Memory B cell (primary cell): ENCODE data around the gene BNIP1.
"Not testable (repeated sequence)": the region's sequence is repeated elsewhere in the genome, so short reads cannot be mapped to it uniquely, and the experiment has no call there.

Experiments used
- ATAC-seq: fragments of 150-1000 bp; cut with Tn5 transposase; 2 replicates; pipeline ENCODE4 v1.10.0; 2021; ENCODE audit warnings: low read depth, mild to moderate bottlenecking, moderate library complexity
- DNase-seq, 2 donors: peaks; one replicate each; pipeline ENCODE4 v3.0.0; 2022; ENCODE audit warnings: low spot score in 2 of 2
- H3K27ac Mint-ChIP-seq: one replicate; pipeline ENCODE4 v1.8.0; 2022; ENCODE audit warnings: mild to moderate bottlenecking, moderate library complexity, mixed read lengths
- H3K27me3 Mint-ChIP-seq: one replicate; pipeline ENCODE4 v1.8.0; 2022; ENCODE audit warnings: mixed read lengths
- H3K36me3 Mint-ChIP-seq: one replicate; pipeline ENCODE4 v1.8.0; 2022; ENCODE audit warnings: mild to moderate bottlenecking, mixed read lengths
- H3K4me1 Mint-ChIP-seq: one replicate; pipeline ENCODE4 v1.8.0; 2022; ENCODE audit warnings: mixed read lengths
- H3K4me3 Mint-ChIP-seq: one replicate; pipeline ENCODE4 v1.8.0; 2022; ENCODE audit warnings: mild to moderate bottlenecking, moderate library complexity, mixed read lengths
- H3K9me3 Mint-ChIP-seq: one replicate; pipeline ENCODE4 v1.8.0; 2022; ENCODE audit warnings: mixed read lengths

Gene BNIP1

GRCh38 chr5:173148354-173148753 lies 4.0 kb downstream of the BNIP1 start:
- no peak overlapping the region for H3K27ac Mint-ChIP-seq
- ATAC-seq (no peak), DNase-seq (no peak)
- H3K9me3 Mint-ChIP-seq, result no peaks in the 10 kb centered on the region
- H3K36me3 Mint-ChIP-seq, result peaks cover 19% of the 10 kb centered on the region
- no peaks in the 10 kb centered on the region for H3K27me3 Mint-ChIP-seq
- H3K4me1 Mint-ChIP-seq, result peaks cover 3% of the 10 kb centered on the region
- H3K4me3 Mint-ChIP-seq, result no peak overlapping the region

- H3K4me1 Mint-ChIP-seq, result no peaks in the 10 kb centered on the region
- peaks cover 26% of the 10 kb centered on the region for H3K36me3 Mint-ChIP-seq
These were observed 8.2 kb downstream of the BNIP1 start for GRCh38 chr5:173152547-173152946.

GRCh38 chr5:173153842-173154241 lies 9.5 kb downstream of the BNIP1 start:
- H3K27ac Mint-ChIP-seq, result no peak overlapping the region
- H3K27me3 Mint-ChIP-seq, result no peaks in the 10 kb centered on the region
- no peaks in the 10 kb centered on the region for H3K9me3 Mint-ChIP-seq
- no peaks in the 10 kb centered on the region for H3K4me1 Mint-ChIP-seq
- H3K36me3 Mint-ChIP-seq, result peaks cover 27% of the 10 kb centered on the region
- H3K4me3 Mint-ChIP-seq, result no peak overlapping the region
- no peak for ATAC-seq
- no peak for DNase-seq

More at GRCh38 chr5:173152547-173152946, 8.2 kb downstream of the BNIP1 start:
- Mint-ChIP-seq H3K27ac (no peak overlapping the region), H3K4me3 (no peak overlapping the region), H3K27me3 (no peaks in the 10 kb centered on the region), H3K9me3 (no peaks in the 10 kb centered on the region)
- no peak for DNase-seq
- ATAC-seq, result no peak

- not testable (repeated sequence) for H3K27me3 Mint-ChIP-seq, H3K9me3 Mint-ChIP-seq, DNase-seq, H3K27ac Mint-ChIP-seq, H3K4me1 Mint-ChIP-seq, ATAC-seq, H3K4me3 Mint-ChIP-seq
- peaks cover 23% of the 10 kb centered on the region for H3K36me3 Mint-ChIP-seq
These were observed 10.3 kb downstream of the BNIP1 start for GRCh38 chr5:173154619-173155018.

GRCh38 chr5:173155912-173156311 lies 11.6 kb downstream of the BNIP1 start:
- Mint-ChIP-seq H3K27ac (no peak overlapping the region), H3K9me3 (no peaks in the 10 kb centered on the region), H3K4me1 (no peaks in the 10 kb centered on the region), H3K27me3 (no peaks in the 10 kb centered on the region), H3K4me3 (no peak overlapping the region), H3K36me3 (peaks cover 23% of the 10 kb centered on the region)
- DNase-seq (no peak), ATAC-seq (no peak)

- H3K9me3 Mint-ChIP-seq, result no peaks in the 10 kb centered on the region
- no peaks in the 10 kb centered on the region for H3K4me1 Mint-ChIP-seq
- peaks cover 27% of the 10 kb centered on the region for H3K36me3 Mint-ChIP-seq
- no peak overlapping the region for H3K4me3 Mint-ChIP-seq
- DNase-seq, result no peak
- H3K27ac Mint-ChIP-seq, result no peak overlapping the region
- H3K27me3 Mint-ChIP-seq, result no peaks in the 10 kb centered on the region
- ATAC-seq, result no peak
These were observed 14.0 kb downstream of the BNIP1 start for GRCh38 chr5:173158366-173158765.

- DNase-seq (no peak), ATAC-seq (no peak)
- H3K9me3 Mint-ChIP-seq, result no peaks in the 10 kb centered on the region
- peaks cover 28% of the 10 kb centered on the region for H3K36me3 Mint-ChIP-seq
- H3K27ac Mint-ChIP-seq, result no peak overlapping the region
- H3K27me3 Mint-ChIP-seq, result no peaks in the 10 kb centered on the region
- no peaks in the 10 kb centered on the region for H3K4me1 Mint-ChIP-seq
- no peak overlapping the region for H3K4me3 Mint-ChIP-seq
These were observed 14.9 kb downstream of the BNIP1 start for GRCh38 chr5:173159256-173159655.

GRCh38 chr5:173161148-173161547 lies 16.8 kb downstream of the BNIP1 start:
- ATAC-seq, result no peak
- Mint-ChIP-seq H3K9me3 (no peaks in the 10 kb centered on the region), H3K4me3 (no peak overlapping the region), H3K4me1 (no peaks in the 10 kb centered on the region), H3K36me3 (peaks cover 28% of the 10 kb centered on the region), H3K27me3 (no peaks in the 10 kb centered on the region), H3K27ac (no peak overlapping the region)
- no peak for DNase-seq

- H3K9me3 Mint-ChIP-seq, result no peaks in the 10 kb centered on the region
- DNase-seq, result no peak
- no peak overlapping the region for H3K27ac Mint-ChIP-seq
- H3K4me1 Mint-ChIP-seq, result no peaks in the 10 kb centered on the region
- no peak for ATAC-seq
- H3K36me3 Mint-ChIP-seq, result peaks cover 25% of the 10 kb centered on the region
- H3K27me3 Mint-ChIP-seq, result no peaks in the 10 kb centered on the region
- no peak overlapping the region for H3K4me3 Mint-ChIP-seq
These were observed 18.9 kb downstream of the BNIP1 start for GRCh38 chr5:173163219-173163618.

- Mint-ChIP-seq H3K36me3 (peaks cover 23% of the 10 kb centered on the region), H3K27ac (no peak overlapping the region)
- ATAC-seq, result no peak
These were observed 21.1 kb downstream of the BNIP1 start for GRCh38 chr5:173165177-173166016.

GRCh38 chr5:173172166-173172565 lies 27.8 kb downstream of the BNIP1 start:
- Mint-ChIP-seq H3K27me3 (no peaks in the 10 kb centered on the region), H3K4me1 (no peaks in the 10 kb centered on the region), H3K27ac (no peak overlapping the region), H3K36me3 (no peaks in the 10 kb centered on the region), H3K9me3 (no peaks in the 10 kb centered on the region), H3K4me3 (no peak overlapping the region)
- ATAC-seq (no peak), DNase-seq (no peak)

More at GRCh38 chr5:173165177-173166016, 21.1 kb downstream of the BNIP1 start:
- Mint-ChIP-seq H3K4me3 (no peak overlapping the region), H3K9me3 (no peaks in the 10 kb centered on the region), H3K4me1 (no peaks in the 10 kb centered on the region), H3K27me3 (no peaks in the 10 kb centered on the region)
- DNase-seq, result no peak

- H3K4me1 Mint-ChIP-seq, result no peaks in the 10 kb centered on the region
- ATAC-seq (no peak), DNase-seq (no peak)
- no peak overlapping the region for H3K27ac Mint-ChIP-seq
- no peak overlapping the region for H3K4me3 Mint-ChIP-seq
- peaks cover 3% of the 10 kb centered on the region for H3K9me3 Mint-ChIP-seq
- peaks cover 8% of the 10 kb centered on the region for H3K27me3 Mint-ChIP-seq
- peaks cover 3% of the 10 kb centered on the region for H3K36me3 Mint-ChIP-seq
These were observed 31.2 kb downstream of the BNIP1 start for GRCh38 chr5:173175523-173175922.

GRCh38 chr5:173178369-173178910 lies 34.1 kb downstream of the BNIP1 start:
- peaks cover 8% of the 10 kb centered on the region for H3K27me3 Mint-ChIP-seq
- H3K9me3 Mint-ChIP-seq, result peaks cover 3% of the 10 kb centered on the region
- no peak overlapping the region for H3K4me3 Mint-ChIP-seq
- H3K27ac Mint-ChIP-seq, result no peak overlapping the region
- no peaks in the 10 kb centered on the region for H3K4me1 Mint-ChIP-seq
- no peak for DNase-seq
- no peak for ATAC-seq
- peaks cover 3% of the 10 kb centered on the region for H3K36me3 Mint-ChIP-seq

GRCh38 chr5:173180331-173180730 lies 36.0 kb downstream of the BNIP1 start:
- H3K27ac Mint-ChIP-seq, result no peak overlapping the region
- H3K36me3 Mint-ChIP-seq, result peaks cover 3% of the 10 kb centered on the region
- peaks cover 8% of the 10 kb centered on the region for H3K27me3 Mint-ChIP-seq
- H3K4me3 Mint-ChIP-seq, result no peak overlapping the region
- no peaks in the 10 kb centered on the region for H3K4me1 Mint-ChIP-seq
- ATAC-seq (no peak), DNase-seq (no peak)
- peaks cover 3% of the 10 kb centered on the region for H3K9me3 Mint-ChIP-seq
